Pancreas (tissue), 10 donors: ENCODE measurements around the gene ITPR3. TPM values are rescaled to one million over a fixed set of nuclear protein-coding genes. Genes with fewer than 3 reads are reported as not detected.
A peak's percentile ranks its signal among the peaks of the same experiment; 100 is the strongest.

Experiments used
- ATAC-seq, 4 donors: fragments of 200-7000 bp; cut with Tn5 transposase; one replicate each; pipeline versions ENCODE4 v1.8.0 to v1.9.1; 2020; ENCODE audit warnings: mild to moderate bottlenecking in 4 of 4, moderate library complexity in 4 of 4
- DNase-seq, 6 donors: peaks; one replicate each; pipeline ENCODE4 v3.0.0-alpha.2; 2020
- FAIRE-seq: peaks from 2 replicates; lab custom pipeline; 2012; peaks lifted over from hg19 to GRCh38; lab: Jason Lieb, UNC
- H3K27ac ChIP-seq, 4 donors: fragments of 200-600 bp; sonication (generic); 1 replicate in 3 of 4; 2 replicates in 1 of 4; pipeline versions ENCODE4 v1.5.0 to v1.8.0; 2020
- H3K27me3 ChIP-seq, 4 donors: fragments of 200-600 bp; one replicate each; pipeline ENCODE4 v1.8.0; 2021
- H3K36me3 ChIP-seq, 3 donors: fragments of 200-600 bp; sonication (generic) in 1 of 3; one replicate each; pipeline versions ENCODE4 v1.5.0 to v1.8.0; 2020 to 2021
- H3K4me1 ChIP-seq, 3 donors: fragments of 200-600 bp; one replicate each; pipeline ENCODE4 v1.8.0; 2021
- H3K4me3 ChIP-seq, 4 donors: fragments of 200-600 bp; sonication (generic) in 2 of 4; one replicate each; pipeline versions ENCODE4 v1.5.0 to v1.8.0; 2020 to 2021
- H3K9me3 ChIP-seq, 4 donors: fragments of 200-600 bp; one replicate each; pipeline ENCODE4 v1.8.0; 2021
- WGBS, 2 donors: extraction: QIAGEN DNeasy Blood & Tissue Kit; methylation state at CpG; one replicate each; pipeline ENCODE4 v1.1.7; 2013; 5-methylcytosine and 5-hydroxymethylcytosine counted together
- intact Hi-C, 3 donors: fragments of 100-400 bp; cut with DNase I; formaldehyde crosslinking; loops; one replicate each; pipeline versions ENCODE4 v1.11.1 to v1.14.2; 2022
- microRNA-seq, 2 donors: library from miRNA; unstranded; fragments of <30 nt; microRNA quantifications; one replicate each; pipeline versions ENCODE4 to v1.1.0, GENCODE V29; 2019 to 2020
- polyA plus RNA-seq, 2 donors: library from polyadenylated mRNA; stranded (reverse); fragments of 200-250 nt; gene quantifications; one replicate each; pipeline ENCODE4 v1.2.3, GENCODE V29; 2013
- total RNA-seq, 6 donors: library from RNA; stranded (reverse); fragmentation: NEBNext Ultra II Directional in 4 of 6; extraction: Animal tissue kit (Norgen Biotek cat#: 25700) in 4 of 6; gene quantifications; one replicate each; pipeline versions ENCODE4 v1.2.1 to v1.2.4, GENCODE V29; 2021 to 2023
- TF ChIP-seq, protein P1 (sequence below), 4 donors: fragments of 200-600 bp; sonication (generic) in 3 of 4; IDR thresholded peaks; one replicate each; pipeline versions ENCODE4 v1.5.0 to v1.8.0; 2021; ENCODE audit warnings: antibody characterized with exemption in 4 of 4
- donor health status: healthy with polysubstance abuse.
- donor health status: DM: no; HTN: no; CAD: no; lungs with moderate emphysema.
- donor health status: DM: no; HTN: no; CAD: no.
- donor health status: control.
- donor health status: control.
- donor health status: Bipolar disorder and iron deficiency.
- donor health status: DM: yes; HTN: yes; CAD: no.
- donor health status: DM: no; HTN: no; CAD: no.
- donor health status: DM: no; HTN: no; CAD: no.
- donor health status: DM: yes; HTN: yes; CAD: no.

ITPR3 gene
- total and polyA plus RNA-seq, 8 donors = 9.1 to 20.3 (median 12.9) TPM

DNA sequence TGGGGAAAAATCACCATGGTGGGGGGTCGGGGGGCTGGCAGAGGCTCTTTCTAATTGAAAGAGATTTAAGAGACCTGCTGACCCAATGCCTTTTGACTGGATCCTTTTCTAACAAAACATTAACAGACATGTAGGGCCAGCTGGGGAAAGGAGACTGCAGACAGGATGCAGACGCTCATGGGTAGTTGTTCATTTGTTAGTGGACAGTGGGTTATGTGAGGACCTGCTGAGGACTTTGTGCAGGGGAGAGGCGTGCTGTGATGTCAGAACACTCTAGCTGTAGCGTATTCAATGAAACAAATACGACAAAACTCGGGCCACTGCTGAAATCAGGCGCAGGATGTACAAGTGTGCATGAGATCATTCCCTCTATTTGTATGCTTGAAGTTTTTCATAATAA is 124.4 kb downstream of the ITPR3 start:
- no peak for FAIRE-seq
- Histone ChIP-seq H3K9me3 (no peaks in the 10 kb centered on the region), H3K4me3 (no peak overlapping the region), H3K27ac (no peak overlapping the region), H3K36me3 (no peaks in the 10 kb centered on the region), H3K4me1 (peaks cover 0 to 8% (median 8%) of the 10 kb centered on the region in 3 donors), H3K27me3 (no peaks in the 10 kb centered on the region)
- intact Hi-C loops = no loop called here
- peak in 1 of 6 donors; percentile 5 for DNase-seq
- TF ChIP-seq, protein P1, sequence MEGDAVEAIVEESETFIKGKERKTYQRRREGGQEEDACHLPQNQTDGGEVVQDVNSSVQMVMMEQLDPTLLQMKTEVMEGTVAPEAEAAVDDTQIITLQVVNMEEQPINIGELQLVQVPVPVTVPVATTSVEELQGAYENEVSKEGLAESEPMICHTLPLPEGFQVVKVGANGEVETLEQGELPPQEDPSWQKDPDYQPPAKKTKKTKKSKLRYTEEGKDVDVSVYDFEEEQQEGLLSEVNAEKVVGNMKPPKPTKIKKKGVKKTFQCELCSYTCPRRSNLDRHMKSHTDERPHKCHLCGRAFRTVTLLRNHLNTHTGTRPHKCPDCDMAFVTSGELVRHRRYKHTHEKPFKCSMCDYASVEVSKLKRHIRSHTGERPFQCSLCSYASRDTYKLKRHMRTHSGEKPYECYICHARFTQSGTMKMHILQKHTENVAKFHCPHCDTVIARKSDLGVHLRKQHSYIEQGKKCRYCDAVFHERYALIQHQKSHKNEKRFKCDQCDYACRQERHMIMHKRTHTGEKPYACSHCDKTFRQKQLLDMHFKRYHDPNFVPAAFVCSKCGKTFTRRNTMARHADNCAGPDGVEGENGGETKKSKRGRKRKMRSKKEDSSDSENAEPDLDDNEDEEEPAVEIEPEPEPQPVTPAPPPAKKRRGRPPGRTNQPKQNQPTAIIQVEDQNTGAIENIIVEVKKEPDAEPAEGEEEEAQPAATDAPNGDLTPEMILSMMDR (IDR thresholded peaks at IDR 0.05) = no peak
- ATAC-seq = no peak
- 79 to 81% methylated on average over 7 of the region's 7 CpGs for WGBS, 2 donors

Small RNA genes lying within 50 kb of the gene (microRNA-seq; reads per million reads assigned to microRNA genes)
- 1.5 to 1.8 reads per million in 2 donors for gene MIR3934

Other genes starting within 250 kb of the ITPR3 start
- gene KIFC1, start 229.5 kb upstream of the ITPR3 start, total RNA-seq = 1 to 10 TPM in 1 of 6 donors, under 1 TPM in 5; 0.14 to 1.5 (median 0.52) TPM
- gene KIFC1, start 229.5 kb upstream of the ITPR3 start, polyA plus RNA-seq = under 1 TPM; 0.19 to 0.42 TPM
- gene PHF1, start 210.3 kb upstream of the ITPR3 start, total RNA-seq = 10 to 100 TPM; 28.5 to 68.0 (median 47.2) TPM
- 100 to 1,000 TPM; 143 to 192 TPM for gene PHF1, start 210.3 kb upstream of the ITPR3 start, polyA plus RNA-seq
- gene CUTA, start 203.2 kb upstream of the ITPR3 start, total RNA-seq = 10 to 100 TPM; 65.0 to 99.6 (median 78.1) TPM
- gene CUTA, start 203.2 kb upstream of the ITPR3 start, polyA plus RNA-seq = 100 to 1,000 TPM in 1 of 2 donors, 10 to 100 TPM in 1; 96.7 to 204 TPM
- 10 to 100 TPM in 1 of 6 donors, 1 to 10 TPM in 5; 4.6 to 11.0 (median 5.6) TPM for gene SYNGAP1, start 201.3 kb upstream of the ITPR3 start, total RNA-seq
- 10 to 100 TPM in 1 of 2 donors, 1 to 10 TPM in 1; 8.3 to 16.4 TPM for gene SYNGAP1, start 201.3 kb upstream of the ITPR3 start, polyA plus RNA-seq
- 1 to 10 TPM; 1.7 to 4.7 (median 3.6) TPM for gene ZBTB9, start 166.7 kb upstream of the ITPR3 start, total RNA-seq
- gene ZBTB9, start 166.7 kb upstream of the ITPR3 start, polyA plus RNA-seq = 1 to 10 TPM; 1.7 to 3.6 TPM
- gene BAK1, start 41.0 kb upstream of the ITPR3 start, total RNA-seq = 10 to 100 TPM in 1 of 6 donors, 1 to 10 TPM in 5; 5.6 to 11.2 (median 6.9) TPM
- 1 to 10 TPM; 7.2 to 7.7 TPM for gene BAK1, start 41.0 kb upstream of the ITPR3 start, polyA plus RNA-seq
- gene UQCC2, start 90.4 kb downstream of the ITPR3 start, total RNA-seq = 10 to 100 TPM; 13.9 to 32.1 (median 23.3) TPM
- gene UQCC2, start 90.4 kb downstream of the ITPR3 start, polyA plus RNA-seq = 10 to 100 TPM; 40.2 to 58.9 TPM
- gene IP6K3, start 125.6 kb downstream of the ITPR3 start, total RNA-seq = under 1 TPM; 0.12 to 0.69 (median 0.38) TPM
- under 1 TPM; 0.19 to 0.49 TPM for gene IP6K3, start 125.6 kb downstream of the ITPR3 start, polyA plus RNA-seq
- 10 to 100 TPM; 23.4 to 34.5 (median 27.8) TPM for gene LEMD2, start 167.8 kb downstream of the ITPR3 start, total RNA-seq
- 10 to 100 TPM; 46.0 to 59.4 TPM for gene LEMD2, start 167.8 kb downstream of the ITPR3 start, polyA plus RNA-seq
- not detected for gene MLN, start 182.7 kb downstream of the ITPR3 start, total RNA-seq
- gene MLN, start 182.7 kb downstream of the ITPR3 start, polyA plus RNA-seq = not detected